HFF-Myc (cell line): ENCODE measurements around the gene ARG2.

Experiments used
- DNase-seq: peaks from one replicate; pipeline ENCODE4 v3.0.0-alpha.2; 2011; ENCODE audit warnings: low read depth; ENCODE audit errors: extremely low read depth
- H3K4me3 ChIP-seq: replicated peaks from 2 replicates; pipeline ENCODE4 v1.5.1; 2011; ENCODE audit warnings: low read depth, mild to moderate bottlenecking, control low read depth, low read length
- TF ChIP-seq, protein P1 (sequence below): IDR thresholded peaks from 2 replicates; pipeline ENCODE4 v1.5.1; 2012; ENCODE audit warnings: mild to moderate bottlenecking, low read depth, low read length, control low read depth; ENCODE audit errors: missing control alignments

Gene ARG2

DNA sequence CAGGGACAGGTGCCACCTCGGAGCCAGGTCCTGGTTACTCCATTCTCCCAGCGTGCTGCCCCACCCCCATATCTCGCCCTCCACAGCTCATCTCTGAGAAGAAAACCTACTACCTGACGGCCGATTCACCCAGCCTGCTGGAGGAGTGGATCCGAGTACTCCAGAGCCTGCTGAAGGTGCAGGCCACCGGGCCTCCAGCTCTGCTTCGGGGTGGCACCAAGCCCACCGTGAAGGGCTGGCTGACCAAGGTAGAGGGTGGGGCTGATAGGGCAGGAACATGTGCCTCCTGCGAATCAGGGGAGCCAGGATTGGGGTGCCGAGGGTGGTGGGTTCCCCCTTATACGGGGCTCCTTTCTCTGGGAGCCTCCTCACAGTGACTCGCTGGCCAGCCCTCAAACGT is 45.6 kb upstream of the ARG2 start:
- TF ChIP-seq, protein P1, sequence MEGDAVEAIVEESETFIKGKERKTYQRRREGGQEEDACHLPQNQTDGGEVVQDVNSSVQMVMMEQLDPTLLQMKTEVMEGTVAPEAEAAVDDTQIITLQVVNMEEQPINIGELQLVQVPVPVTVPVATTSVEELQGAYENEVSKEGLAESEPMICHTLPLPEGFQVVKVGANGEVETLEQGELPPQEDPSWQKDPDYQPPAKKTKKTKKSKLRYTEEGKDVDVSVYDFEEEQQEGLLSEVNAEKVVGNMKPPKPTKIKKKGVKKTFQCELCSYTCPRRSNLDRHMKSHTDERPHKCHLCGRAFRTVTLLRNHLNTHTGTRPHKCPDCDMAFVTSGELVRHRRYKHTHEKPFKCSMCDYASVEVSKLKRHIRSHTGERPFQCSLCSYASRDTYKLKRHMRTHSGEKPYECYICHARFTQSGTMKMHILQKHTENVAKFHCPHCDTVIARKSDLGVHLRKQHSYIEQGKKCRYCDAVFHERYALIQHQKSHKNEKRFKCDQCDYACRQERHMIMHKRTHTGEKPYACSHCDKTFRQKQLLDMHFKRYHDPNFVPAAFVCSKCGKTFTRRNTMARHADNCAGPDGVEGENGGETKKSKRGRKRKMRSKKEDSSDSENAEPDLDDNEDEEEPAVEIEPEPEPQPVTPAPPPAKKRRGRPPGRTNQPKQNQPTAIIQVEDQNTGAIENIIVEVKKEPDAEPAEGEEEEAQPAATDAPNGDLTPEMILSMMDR, result no peak
- no peak for DNase-seq
- H3K4me3 ChIP-seq, result no peak overlapping the region

DNA sequence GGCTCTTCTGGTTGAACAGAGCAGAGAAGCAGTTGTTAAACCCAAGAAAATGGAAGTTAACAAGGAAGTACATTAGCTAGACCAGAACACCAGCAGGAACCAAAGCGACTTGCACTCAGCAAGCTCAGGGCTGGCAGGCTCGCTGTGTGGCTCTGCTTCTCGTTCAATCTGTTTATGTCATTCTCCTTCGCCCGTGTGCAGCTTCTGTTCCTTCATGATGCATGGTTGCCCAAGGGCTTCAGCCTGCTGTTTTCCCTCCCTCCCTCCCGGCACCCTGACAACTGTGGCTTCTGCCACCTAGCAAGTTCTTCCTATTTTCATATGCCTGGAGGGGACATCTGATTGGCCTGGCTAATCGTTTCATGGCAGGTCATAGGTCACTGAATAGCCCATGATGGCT is 44.9 kb upstream of the ARG2 start:
- TF ChIP-seq, protein P1, result no peak
- no peak overlapping the region for H3K4me3 ChIP-seq
- no peak for DNase-seq

DNA sequence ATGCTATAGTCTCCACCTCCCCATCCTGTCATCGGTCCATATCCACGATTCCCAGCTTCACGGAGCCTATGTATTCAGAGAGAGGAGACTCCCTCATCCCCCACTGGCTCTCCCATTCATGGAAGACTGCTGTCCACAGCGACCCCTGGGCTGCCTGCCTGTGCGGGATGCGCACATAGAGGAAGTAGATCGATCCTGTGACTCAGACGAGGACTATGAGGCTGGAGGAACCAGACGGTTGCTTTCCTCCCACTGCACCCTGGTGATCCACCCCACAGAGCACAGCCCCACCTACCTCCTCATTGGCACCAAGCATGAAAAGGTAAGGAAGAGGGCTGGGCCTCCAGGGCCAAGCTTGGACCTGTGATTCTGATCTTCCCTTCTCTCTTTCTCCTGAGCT is 44.0 kb upstream of the ARG2 start:
- no peak overlapping the region for H3K4me3 ChIP-seq
- TF ChIP-seq, protein P1, result no peak
- no peak for DNase-seq

DNA sequence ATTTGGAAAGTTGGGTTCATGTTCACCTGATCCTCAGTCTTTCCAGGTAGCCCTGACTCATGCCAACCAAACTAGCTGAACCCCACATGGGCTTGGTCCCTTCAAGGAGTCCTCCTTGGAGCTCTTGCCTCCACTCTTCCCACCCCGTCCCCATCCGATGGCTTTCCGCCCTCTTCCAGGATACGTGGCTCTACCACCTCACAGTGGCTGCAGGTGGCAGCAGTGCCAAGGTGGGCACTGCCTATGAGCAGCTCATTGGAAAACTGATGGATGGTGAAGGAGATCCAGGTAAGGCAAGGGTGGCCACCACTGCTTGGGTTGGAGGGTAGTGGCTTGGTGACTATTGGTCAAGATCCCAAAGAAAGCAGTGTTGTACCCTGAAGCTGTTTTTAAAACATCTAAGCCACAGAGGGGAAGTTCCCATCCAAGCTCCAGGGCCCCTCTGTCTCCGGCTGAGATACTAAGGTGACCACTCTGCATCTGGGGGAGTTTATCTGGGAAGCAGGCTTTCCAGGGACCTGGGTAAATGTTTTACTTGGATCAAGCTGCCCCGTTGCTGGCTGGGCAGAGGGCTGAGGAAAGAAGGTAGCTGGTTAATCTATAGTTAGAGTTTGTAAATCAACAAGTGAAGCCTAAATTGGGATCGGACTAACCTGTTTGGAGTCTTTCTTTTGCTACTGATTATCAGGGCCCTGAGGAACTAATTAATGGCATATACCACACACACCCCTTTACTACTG is 43.3 kb upstream of the ARG2 start:
- no peak overlapping the region for H3K4me3 ChIP-seq
- TF ChIP-seq, protein P1, result no peak
- no peak for DNase-seq

DNA sequence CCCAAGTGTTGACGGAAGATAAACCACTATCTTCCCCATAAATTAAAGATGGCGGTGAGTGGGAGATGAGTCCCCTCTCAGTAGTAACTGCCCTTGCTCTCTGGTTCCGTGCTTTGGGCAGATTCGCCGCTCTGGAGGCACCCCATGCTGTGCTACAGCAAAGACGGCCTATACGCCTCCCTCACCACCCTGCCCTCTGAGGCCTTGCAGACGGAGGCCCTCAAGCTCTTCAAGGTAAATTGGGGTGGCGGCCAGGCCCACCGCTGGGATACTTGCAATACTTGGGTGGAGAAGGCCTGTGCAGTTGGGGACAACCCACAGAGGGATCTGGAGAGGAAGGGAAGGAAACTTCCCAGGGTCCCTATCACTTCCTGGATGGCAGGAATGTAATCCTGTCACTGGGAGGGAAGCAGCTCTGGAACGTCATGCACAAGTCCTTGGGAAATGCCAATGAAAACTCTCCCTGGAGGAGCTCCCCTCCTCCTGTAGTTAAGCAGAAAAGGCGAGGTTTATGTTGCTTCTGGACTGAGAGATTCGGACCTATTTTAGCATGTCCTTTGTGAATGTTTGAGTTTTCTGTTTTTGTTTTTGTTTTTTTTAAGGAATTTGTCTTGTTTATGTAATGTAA is 42.4 kb upstream of the ARG2 start:
- no peak for DNase-seq
- H3K4me3 ChIP-seq, result no peak overlapping the region
- TF ChIP-seq, protein P1, result no peak

DNA sequence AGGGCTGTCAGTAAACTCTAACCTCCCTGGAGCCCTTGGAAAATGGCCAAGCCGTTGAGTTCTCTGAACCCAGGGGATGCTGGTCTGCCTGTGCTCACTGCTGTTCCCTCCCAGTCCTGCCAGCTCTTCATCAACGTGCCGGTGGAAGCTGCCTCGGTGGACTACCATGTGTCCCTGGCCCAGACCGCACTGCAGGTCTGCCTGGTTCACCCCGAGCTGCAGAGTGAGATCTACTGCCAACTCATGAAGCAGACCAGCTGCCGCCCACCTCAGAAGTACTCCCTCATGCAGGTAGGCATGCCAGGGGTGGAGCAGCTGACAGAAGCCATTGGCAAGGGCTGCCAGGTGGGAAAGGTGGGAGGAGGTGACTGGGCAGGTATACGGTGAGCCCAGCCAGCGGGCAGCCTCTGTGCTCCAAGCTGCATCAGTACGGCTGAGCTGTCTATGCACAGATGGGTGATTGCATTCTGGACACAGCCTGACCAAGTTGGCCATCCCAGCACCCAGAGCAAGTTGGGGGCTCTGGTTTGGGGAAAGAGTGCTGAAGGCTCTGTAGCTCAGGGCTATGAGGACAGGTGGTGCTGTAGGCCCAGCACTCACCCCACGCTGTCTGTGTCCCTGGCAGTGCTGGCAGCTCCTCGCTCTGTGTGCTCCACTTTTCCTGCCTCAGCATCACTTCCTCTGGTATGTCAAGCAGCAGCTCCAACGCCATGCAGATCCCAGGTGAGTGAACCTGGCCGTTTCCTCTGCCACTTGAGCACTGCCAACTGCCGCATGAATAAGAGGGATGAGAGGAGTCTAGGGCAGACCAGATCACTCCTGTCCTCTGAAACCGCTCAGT is 41.6 kb upstream of the ARG2 start:
- DNase-seq, result no peak
- H3K4me3 ChIP-seq, result no peak overlapping the region
- TF ChIP-seq, protein P1, result no peak
